ENCODE data around the gene PNPLA2.

DNA sequence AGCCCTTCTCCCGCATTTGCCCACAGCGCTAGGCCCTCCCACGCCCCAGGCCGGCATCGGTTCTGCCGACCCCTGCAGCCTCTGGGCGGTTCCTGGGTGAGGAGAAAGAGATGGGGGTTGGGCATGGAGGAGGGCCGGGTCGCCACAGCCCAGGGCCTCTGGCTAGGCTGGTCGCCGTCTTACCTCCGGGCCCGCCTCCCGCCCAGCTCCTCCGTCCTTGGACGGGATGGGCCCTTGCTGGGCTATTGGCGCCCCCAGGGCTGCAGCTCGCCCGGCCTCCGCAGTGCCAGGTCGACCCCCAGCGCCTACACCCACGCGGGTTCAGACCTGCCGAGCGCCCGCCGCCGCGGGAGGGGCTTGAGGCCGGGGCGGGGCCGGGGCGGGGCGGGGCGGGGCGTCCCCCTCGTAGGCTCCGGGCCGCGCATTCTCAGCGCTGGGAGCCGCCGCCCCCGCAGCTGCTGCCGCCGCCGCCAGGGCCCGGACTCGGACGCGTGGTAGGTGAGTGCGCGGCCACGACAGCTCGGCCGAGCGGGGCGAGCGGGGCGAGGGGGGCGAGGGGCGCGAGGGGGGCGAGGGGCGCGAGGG, 13.9 kb downstream of the PNPLA2 start, which contains the start of gene CD151:
- no peak for TF ChIP-seq TEAD4 (IDR thresholded peaks at IDR 0.05; ENCODE audit: low read depth, low read length)
- TF ChIP-seq, protein P1, sequence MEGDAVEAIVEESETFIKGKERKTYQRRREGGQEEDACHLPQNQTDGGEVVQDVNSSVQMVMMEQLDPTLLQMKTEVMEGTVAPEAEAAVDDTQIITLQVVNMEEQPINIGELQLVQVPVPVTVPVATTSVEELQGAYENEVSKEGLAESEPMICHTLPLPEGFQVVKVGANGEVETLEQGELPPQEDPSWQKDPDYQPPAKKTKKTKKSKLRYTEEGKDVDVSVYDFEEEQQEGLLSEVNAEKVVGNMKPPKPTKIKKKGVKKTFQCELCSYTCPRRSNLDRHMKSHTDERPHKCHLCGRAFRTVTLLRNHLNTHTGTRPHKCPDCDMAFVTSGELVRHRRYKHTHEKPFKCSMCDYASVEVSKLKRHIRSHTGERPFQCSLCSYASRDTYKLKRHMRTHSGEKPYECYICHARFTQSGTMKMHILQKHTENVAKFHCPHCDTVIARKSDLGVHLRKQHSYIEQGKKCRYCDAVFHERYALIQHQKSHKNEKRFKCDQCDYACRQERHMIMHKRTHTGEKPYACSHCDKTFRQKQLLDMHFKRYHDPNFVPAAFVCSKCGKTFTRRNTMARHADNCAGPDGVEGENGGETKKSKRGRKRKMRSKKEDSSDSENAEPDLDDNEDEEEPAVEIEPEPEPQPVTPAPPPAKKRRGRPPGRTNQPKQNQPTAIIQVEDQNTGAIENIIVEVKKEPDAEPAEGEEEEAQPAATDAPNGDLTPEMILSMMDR (IDR thresholded peaks at IDR 0.05; ENCODE audit: control extremely low read depth in 1 of 3, insufficient read depth in 1 of 3, low read depth in 1 of 3, low read length in 3 of 3): peak in 1 of 3 experiments; percentile 4; a peak in 1 of 4 replicates
- TF ChIP-seq, protein P2, sequence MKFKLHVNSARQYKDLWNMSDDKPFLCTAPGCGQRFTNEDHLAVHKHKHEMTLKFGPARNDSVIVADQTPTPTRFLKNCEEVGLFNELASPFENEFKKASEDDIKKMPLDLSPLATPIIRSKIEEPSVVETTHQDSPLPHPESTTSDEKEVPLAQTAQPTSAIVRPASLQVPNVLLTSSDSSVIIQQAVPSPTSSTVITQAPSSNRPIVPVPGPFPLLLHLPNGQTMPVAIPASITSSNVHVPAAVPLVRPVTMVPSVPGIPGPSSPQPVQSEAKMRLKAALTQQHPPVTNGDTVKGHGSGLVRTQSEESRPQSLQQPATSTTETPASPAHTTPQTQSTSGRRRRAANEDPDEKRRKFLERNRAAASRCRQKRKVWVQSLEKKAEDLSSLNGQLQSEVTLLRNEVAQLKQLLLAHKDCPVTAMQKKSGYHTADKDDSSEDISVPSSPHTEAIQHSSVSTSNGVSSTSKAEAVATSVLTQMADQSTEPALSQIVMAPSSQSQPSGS (IDR thresholded peaks at IDR 0.05; ENCODE audit: low read length): no peak
- TF ChIP-seq EGR1 (IDR thresholded peaks at IDR 0.05; ENCODE audit: borderline replicate concordance, low read depth, low read length): peak; percentile 69; the same call in 1 of the 2 replicates
- TF ChIP-seq TCF12 (IDR thresholded peaks at IDR 0.05; ENCODE audit: low read depth, low read length): no peak
- no peak for TF ChIP-seq TAF1 (IDR thresholded peaks at IDR 0.05; ENCODE audit: low read depth, low read length)
- TF ChIP-seq POLR2A (IDR thresholded peaks at IDR 0.05; ENCODE audit: control extremely low read depth in 1 of 2, low read depth in 2 of 2, low read length in 2 of 2): no peak
- no peak for TF ChIP-seq EZH2 (IDR thresholded peaks at IDR 0.05; ENCODE audit: low read depth, low read length, severe bottlenecking)
- TF ChIP-seq RBBP5 (IDR thresholded peaks at IDR 0.05; ENCODE audit: borderline replicate concordance, low read depth, low read length): no peak; the same call in 1 of the 2 replicates
- no peak for TF ChIP-seq SP2 (IDR thresholded peaks at IDR 0.05; ENCODE audit: low read length)
- no peak for TF ChIP-seq RFX5 (IDR thresholded peaks at IDR 0.05; ENCODE audit: borderline replicate concordance, low read depth, low read length)
- no peak for TF ChIP-seq RAD21 (IDR thresholded peaks at IDR 0.05 in 1 of 2, conservative IDR thresholded peaks at IDR 0.05 in 1 of 2; ENCODE audit: low read depth in 2 of 2, low read length in 2 of 2)

All from H1 (cell line).